ENCODE data around the gene SOX6.
"Not testable (repeated sequence)": the region's sequence is repeated elsewhere in the genome, so short reads cannot be mapped to it uniquely, and the experiment has no call there.

SOX6 gene

DNA sequence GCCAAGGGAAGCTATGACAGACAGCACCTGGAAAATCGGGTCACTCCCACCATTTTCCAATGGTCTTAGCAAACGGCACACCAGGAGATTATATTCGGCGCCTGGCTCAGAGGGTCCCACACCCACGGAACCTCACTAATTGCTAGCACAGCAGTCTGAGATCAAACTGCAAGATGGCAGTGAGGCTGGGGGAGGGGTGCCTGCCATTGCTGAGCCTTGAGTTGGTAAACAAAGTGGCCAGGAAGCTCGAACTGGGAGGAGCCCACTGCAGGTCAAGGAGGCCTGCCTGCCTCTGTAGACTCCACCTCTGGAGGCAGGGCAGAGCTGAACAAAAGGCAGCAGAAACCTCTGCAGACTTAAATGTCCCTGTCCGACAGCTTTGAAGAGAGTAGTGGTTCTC lies 214.7 kb downstream of the SOX6 start:
- H3K27me3 Mint-ChIP-seq; DNase-seq (ENCODE audit: low spot score in 2 of 2); H3K4me3 Mint-ChIP-seq; H3K27ac Mint-ChIP-seq (ENCODE audit: low read depth); H3K4me1 Mint-ChIP-seq; H3K36me3 Mint-ChIP-seq (ENCODE audit: insufficient read depth); ATAC-seq (replicated peaks; ENCODE audit: extremely low read depth, poor library complexity, severe bottlenecking): not testable (repeated sequence)
- H3K9me3 Mint-ChIP-seq: peaks cover 24% of the 10 kb centered on the region

DNA sequence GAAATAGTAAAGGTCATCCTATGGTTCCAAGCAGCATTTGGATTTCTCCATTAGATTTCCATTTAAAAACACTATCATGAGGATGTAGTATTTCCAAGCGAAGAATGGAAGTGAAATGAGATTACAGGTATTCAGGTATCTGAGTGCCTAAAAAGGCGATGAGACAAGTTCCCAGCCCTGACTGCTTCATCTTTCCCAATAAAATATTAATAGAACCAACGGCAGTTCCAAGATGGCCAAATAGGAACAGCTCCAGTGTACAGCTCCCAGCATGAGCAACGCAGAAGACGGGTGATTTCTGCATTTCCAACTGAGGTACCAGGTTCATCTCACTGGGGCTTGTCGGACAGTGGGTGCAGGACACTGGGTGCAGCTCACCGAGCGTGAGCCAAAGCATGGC lies 215.2 kb downstream of the SOX6 start:
- ATAC-seq (replicated peaks; ENCODE audit: extremely low read depth, poor library complexity, severe bottlenecking); H3K4me1 Mint-ChIP-seq; H3K27me3 Mint-ChIP-seq; H3K27ac Mint-ChIP-seq (ENCODE audit: low read depth); H3K36me3 Mint-ChIP-seq (ENCODE audit: insufficient read depth); DNase-seq (ENCODE audit: low spot score in 2 of 2); H3K4me3 Mint-ChIP-seq: not testable (repeated sequence)
- H3K9me3 Mint-ChIP-seq: peaks cover 24% of the 10 kb centered on the region

DNA sequence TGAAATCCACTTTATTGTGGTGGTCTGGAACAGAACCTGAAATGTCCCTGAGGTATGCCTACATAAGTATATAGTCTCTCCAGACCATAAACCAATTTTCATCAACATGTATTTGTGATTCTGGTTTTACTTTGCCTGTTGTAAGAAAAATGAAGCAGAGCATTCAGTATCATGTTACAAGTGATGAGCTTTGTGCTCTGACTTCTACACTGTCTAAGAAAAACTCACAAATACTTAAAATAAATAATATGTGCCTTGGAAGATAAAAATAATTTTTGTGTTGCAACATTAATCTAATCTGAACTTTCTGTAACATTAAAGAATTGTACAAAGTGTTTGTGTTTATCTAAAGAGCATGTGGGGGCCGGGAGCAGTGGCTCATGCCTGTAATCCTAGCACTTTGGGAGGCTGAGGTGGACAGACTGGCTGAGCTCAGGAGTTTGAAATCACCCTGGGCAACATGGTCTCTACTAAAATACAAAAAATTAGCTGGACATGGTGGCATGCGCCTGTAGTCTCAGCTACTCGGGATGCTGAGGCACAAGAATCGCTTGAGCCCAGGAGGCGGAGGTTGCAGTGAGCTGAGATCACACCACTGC lies 219.5 kb downstream of the SOX6 start:
- Mint-ChIP-seq H3K4me3 (no peak overlapping the region), H3K4me1 (no peaks in the 10 kb centered on the region), H3K9me3 (peaks cover 4% of the 10 kb centered on the region), H3K36me3 (ENCODE audit: insufficient read depth) (peaks cover 3% of the 10 kb centered on the region), H3K27ac (ENCODE audit: low read depth) (no peak overlapping the region), H3K27me3 (no peaks in the 10 kb centered on the region)
- DNase-seq (ENCODE audit: low spot score in 2 of 2) (no peak), ATAC-seq (replicated peaks; ENCODE audit: extremely low read depth, poor library complexity, severe bottlenecking) (no peak)

DNA sequence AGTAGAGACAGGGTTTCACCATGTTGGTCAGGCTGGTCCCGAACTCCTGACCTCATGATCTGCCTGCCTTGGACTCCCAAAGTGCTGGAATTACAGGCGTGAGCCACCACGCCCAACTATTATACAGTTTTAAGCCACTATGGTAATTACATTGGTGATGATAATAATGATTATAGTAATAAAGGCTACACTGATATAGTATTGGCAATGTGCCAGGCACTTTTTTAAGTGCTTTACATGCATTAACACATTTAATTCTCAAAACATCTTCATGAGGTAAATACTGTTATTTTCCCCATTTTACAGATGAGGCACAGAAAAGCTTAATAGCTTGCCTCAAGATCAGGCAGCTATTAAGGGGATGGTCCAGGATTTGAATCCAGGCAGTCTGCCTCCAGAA lies 222.5 kb downstream of the SOX6 start:
- H3K27me3 Mint-ChIP-seq: no peaks in the 10 kb centered on the region
- peaks cover 6% of the 10 kb centered on the region for H3K9me3 Mint-ChIP-seq
- no peak overlapping the region for H3K4me3 Mint-ChIP-seq
- DNase-seq (ENCODE audit: low spot score in 2 of 2): no peak
- H3K36me3 Mint-ChIP-seq (ENCODE audit: insufficient read depth): no peaks in the 10 kb centered on the region
- H3K4me1 Mint-ChIP-seq: no peaks in the 10 kb centered on the region
- ATAC-seq (replicated peaks; ENCODE audit: extremely low read depth, poor library complexity, severe bottlenecking): no peak
- no peak overlapping the region for H3K27ac Mint-ChIP-seq (ENCODE audit: low read depth)

DNA sequence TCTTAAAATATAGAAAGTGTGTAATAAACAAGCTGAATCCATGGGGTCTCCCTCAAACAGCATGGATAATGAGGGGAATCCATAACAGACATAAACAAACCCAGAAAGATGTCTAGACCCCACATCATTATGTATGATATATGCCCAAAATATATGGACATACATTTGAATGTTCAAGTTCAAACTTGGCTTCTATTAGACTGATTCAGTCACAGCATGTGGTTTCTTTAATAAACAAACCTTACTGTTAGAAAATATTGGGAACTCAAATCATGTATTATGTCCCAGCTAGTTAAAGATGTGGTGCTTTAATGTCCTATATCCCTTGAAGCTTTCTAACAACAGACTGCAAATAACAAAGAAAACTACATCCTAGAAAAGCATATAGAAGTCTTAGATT lies 228.6 kb downstream of the SOX6 start:
- DNase-seq (ENCODE audit: low spot score in 2 of 2) (no peak), ATAC-seq (replicated peaks; ENCODE audit: extremely low read depth, poor library complexity, severe bottlenecking) (no peak)
- no peak overlapping the region for H3K27ac Mint-ChIP-seq (ENCODE audit: low read depth)
- H3K4me1 Mint-ChIP-seq: no peaks in the 10 kb centered on the region
- H3K27me3 Mint-ChIP-seq: no peaks in the 10 kb centered on the region
- H3K36me3 Mint-ChIP-seq (ENCODE audit: insufficient read depth): no peaks in the 10 kb centered on the region
- H3K4me3 Mint-ChIP-seq: no peak overlapping the region
- peaks cover 18% of the 10 kb centered on the region for H3K9me3 Mint-ChIP-seq

DNA sequence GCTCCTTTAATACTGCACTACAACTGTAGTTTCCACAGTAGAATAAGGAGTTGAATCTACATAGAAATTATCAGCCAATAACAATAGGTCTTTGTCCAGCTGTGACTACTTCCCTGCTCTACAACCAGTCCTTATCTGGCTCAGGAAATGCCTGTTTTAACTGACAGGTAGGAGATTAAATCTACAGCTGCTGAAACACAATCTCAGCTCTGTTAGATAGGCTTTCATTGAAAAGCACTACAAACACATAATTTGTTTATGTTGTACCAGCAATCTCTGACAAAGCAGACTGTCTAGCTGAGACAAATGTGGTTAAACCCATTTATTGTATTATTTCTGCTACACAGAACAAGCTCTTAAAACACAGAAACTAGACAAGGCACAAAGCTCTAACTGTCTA lies 230.0 kb downstream of the SOX6 start:
- DNase-seq (ENCODE audit: low spot score in 2 of 2) (no peak), ATAC-seq (replicated peaks; ENCODE audit: extremely low read depth, poor library complexity, severe bottlenecking) (no peak)
- peaks cover 13% of the 10 kb centered on the region for H3K9me3 Mint-ChIP-seq
- H3K27me3 Mint-ChIP-seq: no peaks in the 10 kb centered on the region
- H3K36me3 Mint-ChIP-seq (ENCODE audit: insufficient read depth): no peaks in the 10 kb centered on the region
- H3K27ac Mint-ChIP-seq (ENCODE audit: low read depth): no peak overlapping the region
- no peak overlapping the region for H3K4me3 Mint-ChIP-seq
- H3K4me1 Mint-ChIP-seq: no peaks in the 10 kb centered on the region

DNA sequence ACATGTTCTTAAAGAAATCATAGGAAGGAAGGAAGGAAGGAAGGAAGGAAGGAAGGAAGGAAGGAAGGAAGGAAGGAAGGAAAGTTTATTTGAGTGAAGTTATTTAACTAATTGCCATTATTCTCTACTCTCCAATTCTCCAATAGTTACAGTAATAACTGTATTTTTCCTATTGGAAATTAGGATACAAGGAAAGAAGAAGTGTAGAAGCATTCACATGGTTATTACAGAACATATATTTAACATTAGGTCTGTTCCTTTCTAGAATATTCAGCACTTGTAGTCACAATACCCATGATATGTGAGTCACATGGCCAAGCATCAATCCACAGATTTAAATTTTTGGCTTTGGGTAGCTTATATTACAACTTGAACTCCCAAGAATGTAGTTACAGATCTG lies 230.6 kb downstream of the SOX6 start:
- Mint-ChIP-seq H3K9me3 (peaks cover 13% of the 10 kb centered on the region), H3K27ac (ENCODE audit: low read depth) (no peak overlapping the region), H3K4me1 (no peaks in the 10 kb centered on the region)

DNA sequence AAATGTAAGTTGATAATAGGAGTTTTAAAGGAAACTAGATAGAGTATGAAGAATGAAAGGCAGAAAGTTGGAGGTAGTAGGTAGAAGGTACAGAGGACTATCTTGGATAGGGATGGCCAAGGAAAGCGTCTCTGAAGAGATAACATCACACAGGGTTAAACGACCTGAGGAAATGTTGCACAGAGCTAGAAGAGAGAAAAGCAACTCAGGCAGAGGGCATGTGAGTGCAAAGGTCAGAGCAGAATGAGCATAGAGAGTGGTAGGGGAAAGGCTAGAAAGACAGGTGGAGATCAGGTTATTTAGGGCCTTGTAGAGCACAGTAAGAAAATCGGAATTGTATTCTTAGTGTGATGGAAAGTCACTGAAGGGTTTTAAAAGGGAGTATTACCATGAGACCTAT lies 232.0 kb downstream of the SOX6 start:
- ATAC-seq (replicated peaks; ENCODE audit: extremely low read depth, poor library complexity, severe bottlenecking) (no peak), DNase-seq (ENCODE audit: low spot score in 2 of 2) (no peak)
- no peaks in the 10 kb centered on the region for H3K4me1 Mint-ChIP-seq
- peaks cover 18% of the 10 kb centered on the region for H3K9me3 Mint-ChIP-seq
- no peak overlapping the region for H3K4me3 Mint-ChIP-seq
- no peaks in the 10 kb centered on the region for H3K27me3 Mint-ChIP-seq
- no peak overlapping the region for H3K27ac Mint-ChIP-seq (ENCODE audit: low read depth)
- no peaks in the 10 kb centered on the region for H3K36me3 Mint-ChIP-seq (ENCODE audit: insufficient read depth)

More for the DNA sequence above, 230.6 kb downstream of the SOX6 start:
- Mint-ChIP-seq H3K4me3 (no peak overlapping the region), H3K27me3 (no peaks in the 10 kb centered on the region), H3K36me3 (ENCODE audit: insufficient read depth) (no peaks in the 10 kb centered on the region)
- no peak for ATAC-seq (replicated peaks; ENCODE audit: extremely low read depth, poor library complexity, severe bottlenecking)
- no peak for DNase-seq (ENCODE audit: low spot score in 2 of 2)

DNA sequence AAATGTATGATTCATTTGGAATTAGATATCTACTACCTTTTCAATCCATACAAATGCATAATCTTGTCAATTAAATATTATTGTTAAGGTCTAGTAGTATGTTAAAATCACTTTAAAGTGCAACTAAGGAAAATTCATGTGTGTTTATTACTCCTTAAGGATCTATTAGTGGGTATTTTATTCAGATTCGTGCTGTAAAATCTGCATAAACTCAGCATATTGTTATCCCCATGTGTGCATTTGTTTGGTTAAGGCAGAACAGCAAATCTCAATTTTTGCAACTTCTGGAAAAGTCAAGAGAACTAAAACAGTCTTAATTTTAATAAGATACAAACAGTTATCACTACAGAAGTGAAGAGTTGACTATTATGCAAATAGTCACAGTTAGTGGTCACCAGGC lies 234.5 kb downstream of the SOX6 start:
- no peak for DNase-seq (ENCODE audit: low spot score in 2 of 2)
- no peaks in the 10 kb centered on the region for H3K4me1 Mint-ChIP-seq
- ATAC-seq (replicated peaks; ENCODE audit: extremely low read depth, poor library complexity, severe bottlenecking): no peak
- H3K9me3 Mint-ChIP-seq: peaks cover 24% of the 10 kb centered on the region
- no peaks in the 10 kb centered on the region for H3K27me3 Mint-ChIP-seq
- no peak overlapping the region for H3K27ac Mint-ChIP-seq (ENCODE audit: low read depth)
- no peak overlapping the region for H3K4me3 Mint-ChIP-seq
- no peaks in the 10 kb centered on the region for H3K36me3 Mint-ChIP-seq (ENCODE audit: insufficient read depth)

DNA sequence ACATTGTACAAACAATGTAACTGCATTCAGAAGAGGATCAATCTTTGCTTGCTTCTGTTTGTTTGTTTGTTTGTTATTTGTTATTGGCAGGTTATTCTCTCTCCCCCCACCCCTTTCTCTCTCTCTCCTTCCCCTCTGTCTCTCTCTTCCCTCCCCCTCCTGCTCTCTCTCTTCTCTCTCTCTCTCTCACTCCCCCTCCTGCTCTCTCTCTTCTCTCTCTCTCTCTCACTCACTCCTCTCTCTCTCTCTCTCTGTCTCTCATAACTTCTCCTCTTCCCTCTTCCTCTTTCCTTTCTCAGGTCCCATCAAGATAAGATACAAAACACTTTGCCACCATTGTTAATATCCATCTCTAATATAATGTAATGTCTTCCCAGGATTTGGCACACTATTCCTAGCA lies 236.3 kb downstream of the SOX6 start:
- ATAC-seq (replicated peaks; ENCODE audit: extremely low read depth, poor library complexity, severe bottlenecking) (no peak), DNase-seq (ENCODE audit: low spot score in 2 of 2) (no peak)
- H3K27ac Mint-ChIP-seq (ENCODE audit: low read depth): no peak overlapping the region
- no peaks in the 10 kb centered on the region for H3K27me3 Mint-ChIP-seq
- H3K4me3 Mint-ChIP-seq: no peak overlapping the region
- H3K9me3 Mint-ChIP-seq: peaks cover 18% of the 10 kb centered on the region
- H3K4me1 Mint-ChIP-seq: no peaks in the 10 kb centered on the region
- H3K36me3 Mint-ChIP-seq (ENCODE audit: insufficient read depth): no peaks in the 10 kb centered on the region

DNA sequence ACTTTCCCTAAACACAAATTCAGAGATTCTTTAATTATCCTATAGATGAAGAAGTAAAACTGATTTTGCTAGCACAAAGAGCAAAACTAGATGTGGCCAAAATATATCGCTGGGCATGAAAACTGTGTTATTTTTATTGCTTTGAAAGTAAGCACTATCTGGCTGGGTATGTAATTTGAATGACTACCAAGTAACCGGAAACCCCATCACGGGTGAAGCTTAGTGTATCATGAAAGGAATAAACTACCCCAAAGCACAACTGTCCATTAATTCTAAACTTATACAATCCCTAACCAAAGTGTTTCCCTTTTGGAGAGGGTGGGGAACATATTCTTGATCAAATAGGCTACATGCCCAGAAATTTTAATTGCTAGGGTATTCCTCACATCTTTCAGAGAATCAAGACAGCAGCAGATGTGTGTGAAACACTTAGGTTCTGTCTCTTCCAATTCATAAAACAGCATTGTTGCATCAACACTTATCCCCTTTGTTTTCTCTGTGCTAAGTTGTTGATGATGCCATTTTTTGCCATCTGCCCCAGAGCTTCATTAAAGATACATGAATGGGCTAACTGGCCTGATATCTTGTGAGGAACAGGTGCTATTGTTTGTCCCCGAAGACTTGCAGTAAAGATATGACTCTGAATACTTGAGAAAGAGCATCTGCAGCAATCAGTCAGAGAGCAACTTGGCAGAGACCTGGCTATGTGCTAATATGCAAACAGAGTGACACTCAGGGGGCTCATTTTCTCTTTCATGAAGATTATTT lies 238.2 kb downstream of the SOX6 start:
- no peak for DNase-seq (ENCODE audit: low spot score in 2 of 2)
- Mint-ChIP-seq H3K36me3 (ENCODE audit: insufficient read depth) (no peaks in the 10 kb centered on the region), H3K27me3 (no peaks in the 10 kb centered on the region), H3K9me3 (peaks cover 11% of the 10 kb centered on the region), H3K27ac (ENCODE audit: low read depth) (no peak overlapping the region), H3K4me1 (no peaks in the 10 kb centered on the region), H3K4me3 (no peak overlapping the region)
- ATAC-seq (replicated peaks; ENCODE audit: extremely low read depth, poor library complexity, severe bottlenecking): no peak

DNA sequence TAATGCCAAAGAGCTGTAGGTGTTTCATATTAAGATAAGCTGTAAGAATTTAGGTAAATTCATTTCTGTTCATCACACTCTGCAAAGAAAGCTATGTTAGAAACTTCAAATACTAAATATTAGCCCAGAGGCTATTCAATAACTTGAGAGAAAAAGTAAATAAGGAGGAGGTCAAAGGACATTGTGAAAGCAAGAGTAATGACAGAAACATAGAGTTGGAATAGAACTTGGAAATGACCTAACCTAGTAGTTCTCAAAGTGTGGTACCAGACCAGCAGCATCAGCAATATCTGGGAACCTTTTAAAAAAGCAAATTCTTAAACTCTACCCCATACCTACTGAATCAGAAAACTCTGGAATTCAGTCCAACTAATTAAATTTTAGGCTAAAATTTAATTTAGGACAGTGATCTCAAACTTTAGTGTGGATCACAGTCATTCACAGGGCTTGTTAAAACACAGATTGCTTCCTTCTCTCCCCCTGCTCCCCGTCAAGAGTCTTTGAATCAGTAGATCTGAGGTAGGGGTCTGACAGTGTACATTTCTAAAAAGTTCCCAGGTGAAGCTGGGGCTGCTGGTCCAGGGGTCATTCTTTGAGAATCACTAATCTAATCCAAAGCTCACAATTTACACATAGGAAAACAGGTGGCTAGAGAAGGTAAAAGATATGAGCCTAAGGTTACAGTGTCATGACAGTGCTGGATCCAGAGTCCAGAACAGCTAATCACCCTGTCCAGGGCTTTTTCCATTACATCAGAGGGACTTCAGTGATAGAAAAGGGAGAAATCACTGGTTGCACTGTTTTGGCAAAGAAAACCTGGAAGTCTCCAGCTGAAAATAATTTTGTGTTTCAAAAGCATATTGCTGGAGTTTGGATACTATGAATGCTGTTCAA lies 241.1 kb downstream of the SOX6 start:
- DNase-seq (ENCODE audit: low spot score in 2 of 2) (no peak), ATAC-seq (replicated peaks; ENCODE audit: extremely low read depth, poor library complexity, severe bottlenecking) (no peak)
- no peaks in the 10 kb centered on the region for H3K36me3 Mint-ChIP-seq (ENCODE audit: insufficient read depth)
- no peaks in the 10 kb centered on the region for H3K27me3 Mint-ChIP-seq
- no peaks in the 10 kb centered on the region for H3K4me1 Mint-ChIP-seq
- H3K9me3 Mint-ChIP-seq: peaks cover 15% of the 10 kb centered on the region
- no peak overlapping the region for H3K4me3 Mint-ChIP-seq
- no peak overlapping the region for H3K27ac Mint-ChIP-seq (ENCODE audit: low read depth)

DNA sequence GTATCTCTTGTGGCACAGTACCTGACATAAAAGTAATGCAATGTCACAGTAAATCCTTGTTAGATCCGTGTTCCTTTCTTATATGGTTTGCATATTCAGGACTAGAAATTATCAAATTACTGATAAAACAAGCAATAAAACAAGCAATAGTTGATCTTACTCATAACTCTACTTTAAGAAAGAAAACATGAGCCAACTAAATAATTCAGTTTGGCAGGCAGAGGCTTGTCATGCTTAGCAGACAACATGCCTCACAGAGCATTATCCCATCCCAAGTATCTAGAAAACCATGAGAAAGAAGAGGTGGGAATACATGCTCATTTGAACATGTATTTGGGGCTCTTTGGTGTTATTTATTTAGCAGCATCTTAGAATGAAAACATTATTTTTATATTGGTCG lies 241.9 kb downstream of the SOX6 start:
- Mint-ChIP-seq H3K4me3 (no peak overlapping the region), H3K27me3 (no peaks in the 10 kb centered on the region), H3K27ac (ENCODE audit: low read depth) (no peak overlapping the region), H3K36me3 (ENCODE audit: insufficient read depth) (no peaks in the 10 kb centered on the region), H3K4me1 (no peaks in the 10 kb centered on the region), H3K9me3 (peaks cover 10% of the 10 kb centered on the region)
- DNase-seq (ENCODE audit: low spot score in 2 of 2) (no peak), ATAC-seq (replicated peaks; ENCODE audit: extremely low read depth, poor library complexity, severe bottlenecking) (no peak)
